Left lung (tissue), 10 donors: Measurements from ENCODE around the gene NR3C2. TPM values are rescaled to one million over a fixed set of nuclear protein-coding genes. Genes with fewer than 3 reads are reported as not detected.
"Not testable (repeated sequence)": the region's sequence is repeated elsewhere in the genome, so short reads cannot be mapped to it uniquely, and the experiment has no call there.

Source experiments
- ATAC-seq: fragments of 200-7000 bp; cut with Tn5 transposase; one replicate; pipeline ENCODE4 v1.9.1; 2020; ENCODE audit warnings: moderate library complexity
- DNase-seq, 4 donors: peaks; one replicate each; pipeline ENCODE4 v3.0.0-alpha.2; 2013 to 2020
- H3K27ac ChIP-seq, 2 donors: fragments of 200-600 bp; sonication (generic) in 1 of 2; one replicate each; pipeline versions ENCODE4 v1.5.0 to v1.8.0; 2020 to 2021
- H3K27me3 ChIP-seq, 2 donors: fragments of 200-600 bp; sonication (generic) in 1 of 2; one replicate each; pipeline versions ENCODE4 v1.5.0 to v1.8.0; 2020 to 2021
- H3K36me3 ChIP-seq, 2 donors: fragments of 200-600 bp; sonication (generic) in 1 of 2; one replicate each; pipeline versions ENCODE4 v1.5.0 to v1.8.0; 2020 to 2021
- H3K4me1 ChIP-seq, 2 donors: fragments of 200-600 bp; one replicate each; pipeline ENCODE4 v1.8.0; 2021
- H3K4me3 ChIP-seq, 2 donors: fragments of 200-600 bp; sonication (generic) in 1 of 2; one replicate each; pipeline versions ENCODE4 v1.5.0 to v1.8.0; 2020 to 2021; ENCODE audit warnings: mild to moderate bottlenecking in 1 of 2
- H3K9me3 ChIP-seq, 2 donors: fragments of 200-600 bp; sonication (generic) in 1 of 2; one replicate each; pipeline versions ENCODE4 v1.5.0 to v1.8.0; 2020 to 2021
- intact Hi-C, 2 donors: fragments of 100-400 bp; cut with DNase I; formaldehyde crosslinking; loops; one replicate each; pipeline versions ENCODE4 v1.11.2 to v1.14.2; 2022
- polyA plus RNA-seq, 6 donors: library from polyadenylated mRNA; unstranded; fragments of 120-200 nt; gene quantifications; one replicate each; pipeline ENCODE4 v1.2.1, GENCODE V29; 2013; ENCODE audit not compliant: insufficient read length in 6 of 6
- total RNA-seq, 2 donors: library from RNA; stranded (reverse); fragmentation: NEBNext Ultra II Directional; extraction: Animal tissue kit (Norgen Biotek cat#: 25700); gene quantifications; one replicate each; pipeline ENCODE4 v1.2.1, GENCODE V29; 2021
- TF ChIP-seq, protein P1 (sequence below), 2 donors: fragments of 200-600 bp; sonication (generic) in 1 of 2; IDR thresholded peaks; one replicate each; pipeline versions ENCODE4 v1.5.0 to v1.8.0; 2021; ENCODE audit warnings: antibody characterized with exemption in 2 of 2
- donor health status: DM: no; HTN: yes; CAD: no.
- donor health status: DM: no; HTN: no; CAD: no.

The NR3C2 gene
- total and polyA plus RNA-seq, 8 donors: 13.1 to 25.0 (median 17.0) TPM

DNA sequence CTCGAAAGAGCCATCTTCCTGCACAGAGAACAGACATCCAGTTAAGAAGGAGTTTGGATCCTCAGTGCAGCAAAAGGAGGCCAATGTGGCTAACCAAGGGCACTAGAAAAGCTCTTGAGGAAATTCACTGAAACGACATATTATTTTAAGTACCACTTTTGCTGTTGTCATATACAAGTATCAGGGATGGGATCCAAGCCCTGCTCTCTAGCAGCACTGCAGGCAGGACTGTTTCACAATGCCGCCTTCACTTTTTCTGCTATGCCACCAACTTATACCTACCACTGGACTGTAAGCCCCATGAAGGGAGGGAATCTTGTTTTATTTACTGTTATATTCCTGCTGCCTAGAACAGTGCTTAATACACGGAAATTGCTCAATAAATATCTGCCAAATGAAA, 299.0 kb downstream of the NR3C2 start:
- intact Hi-C loops: no loop called here
- no peaks in the 10 kb centered on the region for H3K4me1 ChIP-seq

DNA sequence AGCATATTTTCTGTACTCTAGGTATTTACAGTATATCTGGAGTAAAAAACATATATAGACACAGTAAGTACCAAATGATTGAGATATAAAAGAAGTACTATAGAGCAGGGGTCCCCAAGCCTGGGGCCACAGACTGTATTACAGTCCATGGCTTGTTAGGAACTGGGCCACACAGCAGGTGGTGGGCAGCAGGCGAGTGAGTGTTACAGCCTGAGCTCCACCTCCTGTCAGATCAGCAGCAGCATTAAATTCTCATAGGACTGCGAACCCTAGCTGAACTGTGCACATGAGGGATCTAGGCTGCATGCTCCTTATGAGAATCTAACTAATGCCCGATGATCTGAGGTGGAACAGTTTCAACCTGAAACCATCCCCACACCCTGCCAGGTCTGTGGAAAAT, 300.7 kb downstream of the NR3C2 start:
- no peaks in the 10 kb centered on the region for H3K4me1 ChIP-seq
- no peak for ATAC-seq
- no peak for DNase-seq

More for the DNA sequence above, 299.0 kb downstream of the NR3C2 start:
- no peaks in the 10 kb centered on the region for H3K9me3 ChIP-seq
- no peaks in the 10 kb centered on the region for H3K27me3 ChIP-seq
- ATAC-seq: peak; percentile 88
- H3K4me3 ChIP-seq: no peak overlapping the region
- DNase-seq: no peak
- H3K27ac ChIP-seq: no peak overlapping the region
- TF ChIP-seq, protein P1, sequence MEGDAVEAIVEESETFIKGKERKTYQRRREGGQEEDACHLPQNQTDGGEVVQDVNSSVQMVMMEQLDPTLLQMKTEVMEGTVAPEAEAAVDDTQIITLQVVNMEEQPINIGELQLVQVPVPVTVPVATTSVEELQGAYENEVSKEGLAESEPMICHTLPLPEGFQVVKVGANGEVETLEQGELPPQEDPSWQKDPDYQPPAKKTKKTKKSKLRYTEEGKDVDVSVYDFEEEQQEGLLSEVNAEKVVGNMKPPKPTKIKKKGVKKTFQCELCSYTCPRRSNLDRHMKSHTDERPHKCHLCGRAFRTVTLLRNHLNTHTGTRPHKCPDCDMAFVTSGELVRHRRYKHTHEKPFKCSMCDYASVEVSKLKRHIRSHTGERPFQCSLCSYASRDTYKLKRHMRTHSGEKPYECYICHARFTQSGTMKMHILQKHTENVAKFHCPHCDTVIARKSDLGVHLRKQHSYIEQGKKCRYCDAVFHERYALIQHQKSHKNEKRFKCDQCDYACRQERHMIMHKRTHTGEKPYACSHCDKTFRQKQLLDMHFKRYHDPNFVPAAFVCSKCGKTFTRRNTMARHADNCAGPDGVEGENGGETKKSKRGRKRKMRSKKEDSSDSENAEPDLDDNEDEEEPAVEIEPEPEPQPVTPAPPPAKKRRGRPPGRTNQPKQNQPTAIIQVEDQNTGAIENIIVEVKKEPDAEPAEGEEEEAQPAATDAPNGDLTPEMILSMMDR (IDR thresholded peaks at IDR 0.05): no peak
- peaks cover 0 to 3% of the 10 kb centered on the region in 2 donors for H3K36me3 ChIP-seq

DNA sequence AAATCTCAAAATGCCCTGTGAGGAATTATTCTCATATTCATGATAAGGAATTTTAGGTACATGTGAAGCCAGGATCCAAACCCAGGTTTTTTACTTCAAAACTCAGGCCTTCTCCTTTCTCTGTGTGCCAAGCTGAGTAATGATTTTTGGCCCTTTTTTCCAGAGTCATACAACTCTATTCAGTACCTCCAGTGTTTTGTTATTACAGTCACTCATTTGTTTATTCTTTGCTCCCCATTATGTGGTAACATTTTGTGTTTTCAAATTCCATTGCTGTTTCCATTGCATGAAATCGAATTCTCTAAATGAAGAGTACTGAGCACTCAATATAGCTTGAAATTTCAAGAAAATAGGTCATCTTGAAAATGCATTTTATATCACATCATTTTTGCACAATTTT, 315.4 kb downstream of the NR3C2 start:
- DNase-seq (no peak), ATAC-seq (no peak)
- Histone ChIP-seq H3K36me3 (no peaks in the 10 kb centered on the region), H3K9me3 (peaks cover 0 to 37% of the 10 kb centered on the region in 2 donors), H3K27ac (no peak overlapping the region), H3K4me3 (no peak overlapping the region), H3K4me1 (no peaks in the 10 kb centered on the region), H3K27me3 (no peaks in the 10 kb centered on the region)
- intact Hi-C loops: no loop called here
- TF ChIP-seq, protein P1 (IDR thresholded peaks at IDR 0.05): no peak

More for the DNA sequence above, 300.7 kb downstream of the NR3C2 start:
- no peaks in the 10 kb centered on the region for H3K27me3 ChIP-seq
- H3K27ac ChIP-seq: no peak overlapping the region
- no peak overlapping the region for H3K4me3 ChIP-seq
- TF ChIP-seq, protein P1 (IDR thresholded peaks at IDR 0.05): no peak
- H3K36me3 ChIP-seq: peaks cover 0 to 3% of the 10 kb centered on the region in 2 donors
- no peaks in the 10 kb centered on the region for H3K9me3 ChIP-seq
- intact Hi-C loops: no loop called here

DNA sequence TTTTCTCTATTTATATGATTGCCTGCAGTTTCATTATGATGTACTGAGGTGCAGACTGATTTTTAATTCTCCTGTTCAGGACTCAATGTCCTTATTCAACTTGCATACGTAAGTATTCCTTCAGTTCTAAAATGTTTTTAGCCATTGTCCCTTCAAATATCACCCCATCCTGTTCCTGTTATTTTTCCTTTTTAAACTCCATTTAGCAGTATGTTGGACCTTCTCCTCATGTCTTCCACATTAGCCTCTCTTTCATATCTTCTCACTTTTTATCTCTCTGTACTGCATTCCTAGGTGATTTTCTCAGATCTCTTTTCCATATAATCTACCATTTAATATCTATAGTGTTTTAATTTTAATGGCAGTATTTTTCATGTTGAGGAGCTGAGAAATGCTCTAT, 317.7 kb downstream of the NR3C2 start:
- Histone ChIP-seq H3K9me3 (peaks cover 0 to 38% of the 10 kb centered on the region in 2 donors), H3K4me3 (no peak overlapping the region), H3K4me1 (no peaks in the 10 kb centered on the region), H3K27ac (no peak overlapping the region), H3K36me3 (peaks cover 0 to under 1% of the 10 kb centered on the region in 2 donors), H3K27me3 (no peaks in the 10 kb centered on the region)
- ATAC-seq: no peak
- DNase-seq: no peak
- TF ChIP-seq, protein P1 (IDR thresholded peaks at IDR 0.05): no peak
- intact Hi-C loops: no loop called here

DNA sequence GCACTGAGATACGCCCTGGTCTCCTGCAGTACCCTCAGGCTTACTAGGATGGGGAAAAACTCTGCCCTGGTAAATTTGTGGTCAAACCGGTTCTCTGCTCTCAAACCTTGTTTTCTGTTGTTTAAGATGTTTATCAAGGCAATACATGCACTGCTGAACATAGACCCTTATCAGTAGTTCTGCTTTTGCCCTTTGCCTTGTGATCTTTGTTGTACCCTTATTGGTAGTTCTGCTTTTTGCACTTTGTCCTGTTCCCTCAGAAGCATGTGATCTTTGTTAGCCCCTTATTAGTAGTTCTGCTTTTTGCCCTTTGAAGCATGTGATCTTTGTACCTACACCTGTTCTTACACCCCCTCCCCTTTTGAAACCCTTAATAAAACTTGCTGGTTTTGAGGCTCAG, 319.1 kb downstream of the NR3C2 start:
- H3K27ac ChIP-seq, H3K4me3 ChIP-seq, intact Hi-C loops, H3K27me3 ChIP-seq, H3K36me3 ChIP-seq, H3K4me1 ChIP-seq, DNase-seq, ATAC-seq: not testable (repeated sequence)
- H3K9me3 ChIP-seq: peaks cover 0 to 38% of the 10 kb centered on the region in 2 donors

DNA sequence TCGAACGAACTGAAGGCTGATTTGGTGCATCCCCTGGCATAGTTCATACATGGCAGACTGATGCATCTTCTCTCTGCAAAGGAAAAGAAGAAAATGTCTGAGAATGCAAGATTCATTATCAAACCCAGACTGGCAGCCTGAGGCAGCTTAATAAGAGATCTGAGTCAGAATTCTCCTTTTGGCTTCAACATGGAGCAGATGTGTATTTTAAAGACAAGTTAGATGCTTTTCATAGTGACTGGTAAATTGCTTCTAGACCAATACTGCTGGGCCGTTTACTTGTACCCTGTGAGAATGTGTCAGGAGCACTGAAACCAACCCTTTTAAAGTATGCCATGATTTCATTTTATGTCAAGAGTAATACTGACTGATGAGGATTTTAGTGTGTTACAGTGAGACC, 322.0 kb downstream of the NR3C2 start:
- no peak overlapping the region for H3K4me3 ChIP-seq
- H3K36me3 ChIP-seq: peaks cover 0 to 9% of the 10 kb centered on the region in 2 donors
- H3K9me3 ChIP-seq: peaks cover 0 to 34% of the 10 kb centered on the region in 2 donors
- TF ChIP-seq, protein P1 (IDR thresholded peaks at IDR 0.05): no peak
- ATAC-seq (no peak), DNase-seq (no peak)
- intact Hi-C loops: no loop called here
- no peaks in the 10 kb centered on the region for H3K4me1 ChIP-seq
- no peaks in the 10 kb centered on the region for H3K27me3 ChIP-seq
- H3K27ac ChIP-seq: no peak overlapping the region
